Measurements from ENCODE around the gene SHISA9. TPM values are rescaled to one million over a fixed set of nuclear protein-coding genes. Genes with fewer than 3 reads are reported as not detected.

The SHISA9 gene
- polyA plus RNA-seq, 3 donors, result 0.01 TPM; not detected in 2

DNA sequence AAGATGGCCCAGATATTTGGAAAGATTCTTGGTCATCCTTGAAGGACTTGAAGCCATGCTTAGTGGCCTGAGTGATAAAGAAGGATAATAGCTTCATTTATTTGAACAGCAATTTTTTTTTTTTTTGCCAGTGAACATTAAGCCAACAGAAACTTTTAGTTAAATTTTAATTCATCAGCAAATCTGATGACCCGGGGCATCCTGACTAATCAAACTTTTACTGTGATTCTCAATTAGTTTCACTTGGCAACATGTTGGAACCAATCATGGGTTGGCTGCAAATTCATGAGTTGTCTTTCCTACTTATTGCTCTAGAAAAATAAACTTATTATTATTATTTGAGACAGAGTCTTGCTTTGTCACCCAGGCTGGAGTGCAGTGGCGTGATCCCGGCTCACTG is 74.4 kb downstream of the SHISA9 start:
- Mint-ChIP-seq H3K27ac (no peak overlapping the region), H3K27me3 (ENCODE audit: low read depth in 3 of 3) (peaks cover 0 to 2% (median 1%) of the 10 kb centered on the region in 3 donors), H3K4me3 (no peak overlapping the region), H3K36me3 (no peaks in the 10 kb centered on the region), H3K9me3 (peaks cover 0 to 13% (median 3%) of the 10 kb centered on the region in 7 donors), H3K4me1 (no peaks in the 10 kb centered on the region)
- H3K9ac ChIP-seq (ENCODE audit: insufficient read depth, low read length, poor library complexity, severe bottlenecking), result no peak overlapping the region
- H3K4me1 ChIP-seq (ENCODE audit: control insufficient read depth in 1 of 2, insufficient read depth in 2 of 2, low read length in 2 of 2), result no peaks in the 10 kb centered on the region
- H3K27me3 ChIP-seq (ENCODE audit: control insufficient read depth in 2 of 2, insufficient read depth in 2 of 2, low read length in 2 of 2), result no peaks in the 10 kb centered on the region
- no peak overlapping the region for H3K4me3 ChIP-seq (replicated peaks in 1 of 3; ENCODE audit: low read depth in 2 of 3, low read length in 3 of 3)
- H3K36me3 ChIP-seq (replicated peaks in 1 of 2; ENCODE audit: control insufficient read depth in 1 of 2, insufficient read depth in 2 of 2, low read length in 2 of 2), result no peaks in the 10 kb centered on the region
- H4K20me1 ChIP-seq (ENCODE audit: insufficient read depth, low read length), result no peaks in the 10 kb centered on the region
- TF ChIP-seq, protein P1, sequence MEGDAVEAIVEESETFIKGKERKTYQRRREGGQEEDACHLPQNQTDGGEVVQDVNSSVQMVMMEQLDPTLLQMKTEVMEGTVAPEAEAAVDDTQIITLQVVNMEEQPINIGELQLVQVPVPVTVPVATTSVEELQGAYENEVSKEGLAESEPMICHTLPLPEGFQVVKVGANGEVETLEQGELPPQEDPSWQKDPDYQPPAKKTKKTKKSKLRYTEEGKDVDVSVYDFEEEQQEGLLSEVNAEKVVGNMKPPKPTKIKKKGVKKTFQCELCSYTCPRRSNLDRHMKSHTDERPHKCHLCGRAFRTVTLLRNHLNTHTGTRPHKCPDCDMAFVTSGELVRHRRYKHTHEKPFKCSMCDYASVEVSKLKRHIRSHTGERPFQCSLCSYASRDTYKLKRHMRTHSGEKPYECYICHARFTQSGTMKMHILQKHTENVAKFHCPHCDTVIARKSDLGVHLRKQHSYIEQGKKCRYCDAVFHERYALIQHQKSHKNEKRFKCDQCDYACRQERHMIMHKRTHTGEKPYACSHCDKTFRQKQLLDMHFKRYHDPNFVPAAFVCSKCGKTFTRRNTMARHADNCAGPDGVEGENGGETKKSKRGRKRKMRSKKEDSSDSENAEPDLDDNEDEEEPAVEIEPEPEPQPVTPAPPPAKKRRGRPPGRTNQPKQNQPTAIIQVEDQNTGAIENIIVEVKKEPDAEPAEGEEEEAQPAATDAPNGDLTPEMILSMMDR (IDR thresholded peaks at IDR 0.05), result no peak
- H3K4me2 ChIP-seq (replicated peaks; ENCODE audit: extremely low read depth, low read length, poor library complexity, severe bottlenecking), result no peak overlapping the region
- no peak overlapping the region for H2AFZ ChIP-seq (ENCODE audit: insufficient read depth, low read depth, low read length, poor library complexity, severe bottlenecking)
- intact Hi-C loops (cut with micrococcal nuclease), result no loop called here
- no peak for DNase-seq
- H3K27ac ChIP-seq (ENCODE audit: low read depth in 1 of 2, low read length in 2 of 2), result no peak overlapping the region
- no peaks in the 10 kb centered on the region for H3K79me2 ChIP-seq (ENCODE audit: insufficient read depth, low read length)
- H3K9me3 ChIP-seq (replicated peaks in 1 of 2; ENCODE audit: control insufficient read depth in 1 of 2, insufficient read depth in 1 of 2, low read length in 2 of 2), result no peaks in the 10 kb centered on the region
- 100% methylated on average over 3 of the region's 3 CpGs for WGBS (ENCODE audit: insufficient coverage)

DNA sequence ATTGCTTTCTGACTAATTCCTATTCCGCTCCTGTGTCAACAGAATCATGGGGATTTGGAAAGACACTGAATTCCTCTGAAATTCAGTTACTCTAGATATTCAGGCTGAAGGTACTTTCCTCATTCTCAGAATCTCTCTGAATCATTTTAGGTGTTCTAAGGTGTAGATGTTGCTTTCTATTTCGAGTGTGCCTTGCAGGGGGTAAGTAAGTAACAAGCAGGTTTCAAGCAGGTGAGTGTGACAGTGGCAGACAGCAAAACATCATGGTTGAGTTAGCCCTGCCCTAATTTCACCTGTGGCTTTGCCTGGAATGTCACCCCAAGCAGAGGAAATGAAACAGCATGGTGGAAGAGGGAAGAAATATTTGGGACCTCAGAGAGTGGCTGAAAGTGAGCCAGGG is 75.1 kb downstream of the SHISA9 start:
- WGBS (ENCODE audit: insufficient coverage), result 56% methylated on average over 1 of the region's 2 CpGs
- H3K9me3 Mint-ChIP-seq, result peaks cover 2 to 16% (median 6%) of the 10 kb centered on the region in 7 donors

More for the DNA sequence above, 75.1 kb downstream of the SHISA9 start:
- Mint-ChIP-seq H3K36me3 (no peaks in the 10 kb centered on the region), H3K27me3 (ENCODE audit: low read depth in 3 of 3) (peaks cover 0 to 2% (median 1%) of the 10 kb centered on the region in 3 donors), H3K4me3 (no peak overlapping the region), H3K4me1 (no peaks in the 10 kb centered on the region), H3K27ac (no peak overlapping the region)
- Histone ChIP-seq H3K4me3 (replicated peaks in 1 of 3; ENCODE audit: low read depth in 2 of 3, low read length in 3 of 3) (no peak overlapping the region), H4K20me1 (ENCODE audit: insufficient read depth, low read length) (no peaks in the 10 kb centered on the region), H3K4me2 (replicated peaks; ENCODE audit: extremely low read depth, low read length, poor library complexity, severe bottlenecking) (no peak overlapping the region), H3K36me3 (replicated peaks in 1 of 2; ENCODE audit: control insufficient read depth in 1 of 2, insufficient read depth in 2 of 2, low read length in 2 of 2) (no peaks in the 10 kb centered on the region), H3K9me3 (replicated peaks in 1 of 2; ENCODE audit: control insufficient read depth in 1 of 2, insufficient read depth in 1 of 2, low read length in 2 of 2) (peaks cover 0 to 7% of the 10 kb centered on the region in 2 donors), H3K4me1 (ENCODE audit: control insufficient read depth in 1 of 2, insufficient read depth in 2 of 2, low read length in 2 of 2) (no peaks in the 10 kb centered on the region), H2AFZ (ENCODE audit: insufficient read depth, low read depth, low read length, poor library complexity, severe bottlenecking) (no peak overlapping the region), H3K27ac (ENCODE audit: low read depth in 1 of 2, low read length in 2 of 2) (no peak overlapping the region), H3K27me3 (ENCODE audit: control insufficient read depth in 2 of 2, insufficient read depth in 2 of 2, low read length in 2 of 2) (no peaks in the 10 kb centered on the region), H3K79me2 (ENCODE audit: insufficient read depth, low read length) (no peaks in the 10 kb centered on the region), H3K9ac (ENCODE audit: insufficient read depth, low read length, poor library complexity, severe bottlenecking) (no peak overlapping the region)
- no peak for DNase-seq
- intact Hi-C loops (cut with micrococcal nuclease), result no loop called here
- TF ChIP-seq, protein P1 (IDR thresholded peaks at IDR 0.05), result no peak

Data from CD14-positive monocyte (primary cell).